Natural killer cell (primary cell): Measurements from ENCODE around the gene ACVR1. TPM values are rescaled to one million over a fixed set of nuclear protein-coding genes. Genes with fewer than 3 reads are reported as not detected.

Experiments
- ATAC-seq, 3 donors: fragments of 150-1000 bp in 2 of 3; fragments of 200-7000 bp in 1 of 3; cut with Tn5 transposase; 1 replicate in 1 of 3; 2 replicates in 2 of 3; pipeline ENCODE4 v1.10.0; 2021; ENCODE audit warnings: mild to moderate bottlenecking in 2 of 3, moderate library complexity in 2 of 3
- DNase-seq, 2 donors: peaks; one replicate each; pipeline versions ENCODE4 v3.0.0 to v3.0.0-alpha.2; 2013 to 2021; ENCODE audit warnings: mixed read lengths in 1 of 2
- H3K27ac ChIP-seq: one replicate; pipeline ENCODE4 v1.5.1; 2013; ENCODE audit warnings: mild to moderate bottlenecking, low read length
- H3K27me3 ChIP-seq: one replicate; pipeline ENCODE4 v1.6.1; 2013; ENCODE audit warnings: low read length; ENCODE audit not compliant: control insufficient read depth, insufficient read depth
- H3K36me3 ChIP-seq: one replicate; pipeline ENCODE4 v1.6.1; 2013; ENCODE audit warnings: low read length; ENCODE audit not compliant: control insufficient read depth, insufficient read depth
- H3K4me1 ChIP-seq: one replicate; pipeline ENCODE4 v1.6.1; 2013; ENCODE audit warnings: low read length; ENCODE audit not compliant: control insufficient read depth, insufficient read depth
- H3K4me3 ChIP-seq: one replicate; pipeline ENCODE4 v1.5.1; 2013; ENCODE audit warnings: low read length
- H3K9me3 ChIP-seq: one replicate; pipeline ENCODE4 v1.6.1; 2013; ENCODE audit warnings: low read length; ENCODE audit not compliant: control insufficient read depth, insufficient read depth
- H3K27ac Mint-ChIP-seq, 2 donors: one replicate each; pipeline ENCODE4 v1.8.0; 2022; ENCODE audit warnings: mild to moderate bottlenecking in 2 of 2, mixed read lengths in 2 of 2, moderate library complexity in 1 of 2
- H3K27me3 Mint-ChIP-seq, 2 donors: one replicate each; pipeline ENCODE4 v1.8.0; 2022; ENCODE audit warnings: low read depth in 2 of 2, mixed read lengths in 2 of 2
- H3K36me3 Mint-ChIP-seq: one replicate; pipeline ENCODE4 v1.8.0; 2022; ENCODE audit warnings: mixed read lengths
- H3K4me1 Mint-ChIP-seq, 2 donors: one replicate each; pipeline ENCODE4 v1.8.0; 2022; ENCODE audit warnings: mixed read lengths in 2 of 2
- H3K4me3 Mint-ChIP-seq: one replicate; pipeline ENCODE4 v1.8.0; 2022; ENCODE audit warnings: mild to moderate bottlenecking, moderate library complexity, mixed read lengths
- H3K9me3 Mint-ChIP-seq, 2 donors: one replicate each; pipeline ENCODE4 v1.8.0; 2022; ENCODE audit warnings: mixed read lengths in 2 of 2
- WGBS: methylation state at CpG from one replicate; pipeline ENCODE4 v1.1.7; 2013; ENCODE audit warnings: missing lambda C conversion rate; ENCODE audit not compliant: insufficient coverage; 5-methylcytosine and 5-hydroxymethylcytosine counted together
- intact Hi-C: fragments of 100-400 bp; cut with micrococcal nuclease; formaldehyde crosslinking; loops from one replicate; pipeline ENCODE4 v1.14.2; 2022
- total RNA-seq, 4 donors: library from RNA; stranded (reverse); fragments of 120-200 nt in 1 of 4; gene quantifications; one replicate each; pipeline versions ENCODE4 v1.2.3 to v1.2.4, GENCODE V29; 2013 to 2022
- TF ChIP-seq, protein P1 (sequence below): fragments of 200-600 bp; IDR thresholded peaks from one replicate; pipeline ENCODE4 v1.8.0; 2022; ENCODE audit warnings: antibody characterized with exemption

ACVR1 gene
- total RNA-seq, 3 donors from 2014 or later (not counting 1 experiment from before 2014, with no cell fraction given), result 3.3 to 6.9 (median 6.1) TPM

GRCh38 chr2:157800838-157801495, 75.2 kb downstream of the ACVR1 start:
- H3K4me3 Mint-ChIP-seq, result no peak overlapping the region
- DNase-seq (no peak), ATAC-seq (no peak)
- Histone ChIP-seq H3K4me1 (no peaks in the 10 kb centered on the region), H3K9me3 (no peaks in the 10 kb centered on the region), H3K36me3 (no peaks in the 10 kb centered on the region), H3K27me3 (no peaks in the 10 kb centered on the region), H3K4me3 (no peak overlapping the region), H3K27ac (no peak overlapping the region)
- H3K27ac Mint-ChIP-seq, result no peak overlapping the region
- intact Hi-C loops, result no loop called here
- H3K27me3 Mint-ChIP-seq, result no peaks in the 10 kb centered on the region
- TF ChIP-seq, protein P1, sequence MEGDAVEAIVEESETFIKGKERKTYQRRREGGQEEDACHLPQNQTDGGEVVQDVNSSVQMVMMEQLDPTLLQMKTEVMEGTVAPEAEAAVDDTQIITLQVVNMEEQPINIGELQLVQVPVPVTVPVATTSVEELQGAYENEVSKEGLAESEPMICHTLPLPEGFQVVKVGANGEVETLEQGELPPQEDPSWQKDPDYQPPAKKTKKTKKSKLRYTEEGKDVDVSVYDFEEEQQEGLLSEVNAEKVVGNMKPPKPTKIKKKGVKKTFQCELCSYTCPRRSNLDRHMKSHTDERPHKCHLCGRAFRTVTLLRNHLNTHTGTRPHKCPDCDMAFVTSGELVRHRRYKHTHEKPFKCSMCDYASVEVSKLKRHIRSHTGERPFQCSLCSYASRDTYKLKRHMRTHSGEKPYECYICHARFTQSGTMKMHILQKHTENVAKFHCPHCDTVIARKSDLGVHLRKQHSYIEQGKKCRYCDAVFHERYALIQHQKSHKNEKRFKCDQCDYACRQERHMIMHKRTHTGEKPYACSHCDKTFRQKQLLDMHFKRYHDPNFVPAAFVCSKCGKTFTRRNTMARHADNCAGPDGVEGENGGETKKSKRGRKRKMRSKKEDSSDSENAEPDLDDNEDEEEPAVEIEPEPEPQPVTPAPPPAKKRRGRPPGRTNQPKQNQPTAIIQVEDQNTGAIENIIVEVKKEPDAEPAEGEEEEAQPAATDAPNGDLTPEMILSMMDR, result no peak
- 89% methylated on average over 3 of the region's 5 CpGs for WGBS
- H3K9me3 Mint-ChIP-seq, result no peaks in the 10 kb centered on the region
- H3K36me3 Mint-ChIP-seq, result no peaks in the 10 kb centered on the region
- H3K4me1 Mint-ChIP-seq, result no peaks in the 10 kb centered on the region

- intact Hi-C loops, result no loop called here
- DNase-seq, result no peak
- H3K27ac Mint-ChIP-seq, result no peak overlapping the region
- no peaks in the 10 kb centered on the region for H3K4me1 ChIP-seq
- no peak overlapping the region for H3K27ac ChIP-seq
- H3K4me3 Mint-ChIP-seq, result no peak overlapping the region
- H3K9me3 Mint-ChIP-seq, result no peaks in the 10 kb centered on the region
- H3K27me3 ChIP-seq, result no peaks in the 10 kb centered on the region
- H3K4me3 ChIP-seq, result no peak overlapping the region
- peaks cover 0 to 6% of the 10 kb centered on the region in 2 donors for H3K4me1 Mint-ChIP-seq
- no peaks in the 10 kb centered on the region for H3K36me3 ChIP-seq
- no peaks in the 10 kb centered on the region for H3K9me3 ChIP-seq
- H3K27me3 Mint-ChIP-seq, result no peaks in the 10 kb centered on the region
- no peaks in the 10 kb centered on the region for H3K36me3 Mint-ChIP-seq
- ATAC-seq, result no peak
- TF ChIP-seq, protein P1, result no peak
Measured at GRCh38 chr2:157793053-157793612, 83.0 kb downstream of the ACVR1 start.

DNA sequence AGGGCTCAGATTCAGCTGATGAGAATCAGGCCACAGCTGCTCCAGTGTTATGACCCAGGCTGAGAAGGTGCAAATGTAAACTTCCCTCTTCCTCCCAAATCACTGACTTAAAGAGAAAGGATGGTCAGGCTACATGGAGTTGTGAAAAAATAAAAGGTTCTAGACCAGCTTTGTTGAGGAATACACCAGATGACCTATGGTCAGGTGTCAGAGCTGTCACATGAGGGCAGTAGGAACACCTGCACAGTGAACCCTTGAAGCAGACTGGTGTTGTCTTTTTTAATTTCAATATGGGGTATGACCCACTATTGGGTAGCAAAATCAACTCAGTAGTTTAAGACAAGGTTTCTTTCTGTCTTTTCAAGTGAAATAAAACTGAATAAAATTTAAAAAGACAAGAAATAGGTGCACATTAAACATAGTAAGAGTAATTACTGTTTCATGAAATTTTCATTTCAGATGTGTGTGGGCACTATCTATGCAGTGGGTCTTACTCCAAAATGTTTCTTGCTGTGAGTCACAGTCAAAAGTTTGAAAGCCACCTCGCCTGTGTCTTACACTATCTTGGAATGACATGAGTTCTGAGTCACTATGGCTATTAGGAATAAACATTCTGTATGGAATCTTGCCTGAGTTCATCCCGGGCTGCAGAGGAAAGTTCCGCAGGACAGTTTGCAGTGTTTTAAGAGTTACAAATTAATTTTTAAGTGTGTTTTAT, 83.6 kb downstream of the ACVR1 start:
- Mint-ChIP-seq H3K9me3 (no peaks in the 10 kb centered on the region), H3K27me3 (no peaks in the 10 kb centered on the region), H3K4me1 (peaks cover 0 to 6% of the 10 kb centered on the region in 2 donors), H3K27ac (no peak overlapping the region), H3K36me3 (no peaks in the 10 kb centered on the region), H3K4me3 (no peak overlapping the region)
- no peak overlapping the region for H3K4me3 ChIP-seq
- H3K36me3 ChIP-seq, result no peaks in the 10 kb centered on the region
- ATAC-seq (no peak), DNase-seq (no peak)
- intact Hi-C loops, result no loop called here
- H3K27ac ChIP-seq, result no peak overlapping the region
- 94% methylated on average over 3 of the region's 3 CpGs for WGBS
- TF ChIP-seq, protein P1, result no peak
- H3K27me3 ChIP-seq, result no peaks in the 10 kb centered on the region
- no peaks in the 10 kb centered on the region for H3K9me3 ChIP-seq
- H3K4me1 ChIP-seq, result no peaks in the 10 kb centered on the region
